DND-41 (cell line): ENCODE measurements around the gene SCOC.

ENCODE experiments used
- ATAC-seq: fragments of 200-7000 bp; cut with Tn5 transposase; 3 replicates; pipeline ENCODE4 v1.9.1; 2021; ENCODE audit warnings: low read depth; ENCODE audit not compliant: insufficient read depth
- DNase-seq: peaks from one replicate; pipeline ENCODE4 v3.0.0-alpha.2; 2020
- H2AFZ ChIP-seq: 2 replicates; pipeline ENCODE4 v1.6.0; 2012; ENCODE audit warnings: low read depth, low read length
- H3K27ac ChIP-seq: 2 replicates; pipeline ENCODE4 v1.5.1; 2012; ENCODE audit warnings: low read length, inconsistent platforms
- H3K27me3 ChIP-seq: fragments of 200-600 bp; sonication (generic); 2 replicates; pipeline ENCODE4 v1.6.0; 2012; ENCODE audit warnings: low read length, mild to moderate bottlenecking, inconsistent platforms; ENCODE audit not compliant: insufficient read depth, poor library complexity
- H3K36me3 ChIP-seq: 2 replicates; pipeline ENCODE4 v1.5.1; 2012; ENCODE audit warnings: low read length, inconsistent platforms; ENCODE audit not compliant: insufficient read depth
- H3K4me1 ChIP-seq: 2 replicates; pipeline ENCODE4 v1.5.1; 2012; ENCODE audit warnings: mild to moderate bottlenecking, low read length; ENCODE audit not compliant: insufficient read depth
- H3K4me2 ChIP-seq: 2 replicates; pipeline ENCODE4 v1.6.0; 2012; ENCODE audit warnings: mild to moderate bottlenecking, moderate library complexity, low read length, inconsistent platforms; ENCODE audit not compliant: insufficient read depth
- H3K4me3 ChIP-seq, 2 experiments: fragments of 200-600 bp in 1 of 2; shearing (Covaris generic) in 1 of 2; 2 replicates each; pipeline ENCODE4 v1.5.1; 2012 to 2016; ENCODE audit warnings: inconsistent platforms in 2 of 2, low read length in 2 of 2, mild to moderate bottlenecking in 2 of 2, low read depth in 1 of 2, moderate library complexity in 1 of 2
- H3K79me2 ChIP-seq: 2 replicates; pipeline ENCODE4 v1.6.0; 2012; ENCODE audit warnings: low read length, inconsistent platforms; ENCODE audit not compliant: insufficient read depth
- H3K9ac ChIP-seq: 2 replicates; pipeline ENCODE4 v1.6.0; 2012; ENCODE audit warnings: low read depth, mild to moderate bottlenecking, inconsistent platforms, low read length, moderate library complexity
- H3K9me3 ChIP-seq: 2 replicates; pipeline ENCODE4 v1.5.1; 2012; ENCODE audit warnings: low read length, moderate library complexity, mild to moderate bottlenecking, inconsistent platforms; ENCODE audit not compliant: insufficient read depth, severe bottlenecking
- H4K20me1 ChIP-seq: 2 replicates; pipeline ENCODE4 v1.6.0; 2012; ENCODE audit warnings: low read length; ENCODE audit not compliant: insufficient read depth
- EZH2 ChIP-seq: IDR thresholded peaks from 3 replicates; pipeline ENCODE4 v1.6.1; 2012; ENCODE audit warnings: borderline replicate concordance, low read depth, mild to moderate bottlenecking, moderate library complexity, low read length, inconsistent platforms; ENCODE audit not compliant: severe bottlenecking
- TF ChIP-seq, protein P1 (sequence below): IDR thresholded peaks from 2 replicates; pipeline ENCODE4 v1.5.1; 2012; ENCODE audit warnings: borderline replicate concordance, low read length, moderate library complexity, mild to moderate bottlenecking; ENCODE audit not compliant: poor library complexity, severe bottlenecking; ENCODE audit errors: extremely low read depth

Gene SCOC

DNA sequence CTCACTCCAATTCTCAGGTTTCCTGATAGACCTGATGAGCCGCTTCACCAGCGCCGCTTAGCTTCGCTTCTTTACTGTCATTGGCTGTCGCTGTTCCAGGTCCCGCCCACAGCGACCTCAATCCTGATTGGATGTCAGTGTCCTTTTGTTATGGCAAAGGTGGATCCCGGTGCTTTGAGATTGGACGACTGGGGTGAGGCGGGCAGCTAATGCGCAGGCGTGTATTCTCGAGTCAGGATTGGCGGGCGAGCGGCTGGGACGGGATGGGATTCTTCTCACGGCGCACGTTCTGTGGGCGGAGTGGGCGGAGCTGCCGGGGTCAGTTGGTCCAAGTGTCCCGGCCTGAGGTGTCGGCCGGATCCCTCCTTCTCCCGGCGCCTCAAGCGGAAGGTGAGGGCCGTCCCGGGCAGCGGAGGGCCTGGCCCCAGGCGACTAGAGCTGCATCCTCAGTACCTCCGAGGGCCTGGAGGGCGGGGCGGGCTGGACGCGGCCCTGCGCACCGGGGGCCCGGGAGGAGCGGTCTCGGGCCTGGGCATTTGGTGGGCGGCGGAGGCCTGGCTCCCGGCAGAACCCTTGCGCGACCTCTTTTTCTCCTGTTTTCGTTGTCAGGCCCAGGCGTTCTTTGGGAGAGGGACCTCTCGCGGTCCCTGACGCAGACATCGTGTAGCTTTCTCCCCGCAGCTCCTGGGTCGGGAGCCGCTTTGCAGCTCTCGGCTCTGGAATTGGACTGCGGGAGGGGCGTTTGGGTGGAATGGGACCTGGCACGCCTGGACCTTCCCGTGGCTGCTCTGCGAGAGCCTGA, at the start of gene SCOC:
Gene SCOC, plus strand, starts transcription at position 319 of the 802 bp plus-strand sequence. CDS start 5,525 bp downstream, outside the sequence.
- DNase-seq: peak; percentile 98
- H4K20me1 ChIP-seq: peaks cover 24% of the 10 kb centered on the region
- H3K79me2 ChIP-seq: peaks cover 49% of the 10 kb centered on the region
- H3K36me3 ChIP-seq: peaks cover 5% of the 10 kb centered on the region; the same call in 1 of the 2 replicates
- H2AFZ ChIP-seq: peak within 1 kb of the TSS; percentile 98
- peak within 1 kb of the TSS; percentile 83 for H3K9ac ChIP-seq
- peak within 1 kb of the TSS; percentile 97 for H3K4me2 ChIP-seq
- H3K4me1 ChIP-seq: peaks cover 45% of the 10 kb centered on the region
- peak within 1 kb of the TSS; percentile 80 to 97 for H3K4me3 ChIP-seq
- no peaks in the 10 kb centered on the region for H3K9me3 ChIP-seq
- ATAC-seq: peak; percentile 94
- H3K27me3 ChIP-seq: no peaks in the 10 kb centered on the region
- peak within 1 kb of the TSS; percentile 79 for H3K27ac ChIP-seq
- no peak for TF ChIP-seq EZH2
- TF ChIP-seq, protein P1, sequence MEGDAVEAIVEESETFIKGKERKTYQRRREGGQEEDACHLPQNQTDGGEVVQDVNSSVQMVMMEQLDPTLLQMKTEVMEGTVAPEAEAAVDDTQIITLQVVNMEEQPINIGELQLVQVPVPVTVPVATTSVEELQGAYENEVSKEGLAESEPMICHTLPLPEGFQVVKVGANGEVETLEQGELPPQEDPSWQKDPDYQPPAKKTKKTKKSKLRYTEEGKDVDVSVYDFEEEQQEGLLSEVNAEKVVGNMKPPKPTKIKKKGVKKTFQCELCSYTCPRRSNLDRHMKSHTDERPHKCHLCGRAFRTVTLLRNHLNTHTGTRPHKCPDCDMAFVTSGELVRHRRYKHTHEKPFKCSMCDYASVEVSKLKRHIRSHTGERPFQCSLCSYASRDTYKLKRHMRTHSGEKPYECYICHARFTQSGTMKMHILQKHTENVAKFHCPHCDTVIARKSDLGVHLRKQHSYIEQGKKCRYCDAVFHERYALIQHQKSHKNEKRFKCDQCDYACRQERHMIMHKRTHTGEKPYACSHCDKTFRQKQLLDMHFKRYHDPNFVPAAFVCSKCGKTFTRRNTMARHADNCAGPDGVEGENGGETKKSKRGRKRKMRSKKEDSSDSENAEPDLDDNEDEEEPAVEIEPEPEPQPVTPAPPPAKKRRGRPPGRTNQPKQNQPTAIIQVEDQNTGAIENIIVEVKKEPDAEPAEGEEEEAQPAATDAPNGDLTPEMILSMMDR: no peak

DNA sequence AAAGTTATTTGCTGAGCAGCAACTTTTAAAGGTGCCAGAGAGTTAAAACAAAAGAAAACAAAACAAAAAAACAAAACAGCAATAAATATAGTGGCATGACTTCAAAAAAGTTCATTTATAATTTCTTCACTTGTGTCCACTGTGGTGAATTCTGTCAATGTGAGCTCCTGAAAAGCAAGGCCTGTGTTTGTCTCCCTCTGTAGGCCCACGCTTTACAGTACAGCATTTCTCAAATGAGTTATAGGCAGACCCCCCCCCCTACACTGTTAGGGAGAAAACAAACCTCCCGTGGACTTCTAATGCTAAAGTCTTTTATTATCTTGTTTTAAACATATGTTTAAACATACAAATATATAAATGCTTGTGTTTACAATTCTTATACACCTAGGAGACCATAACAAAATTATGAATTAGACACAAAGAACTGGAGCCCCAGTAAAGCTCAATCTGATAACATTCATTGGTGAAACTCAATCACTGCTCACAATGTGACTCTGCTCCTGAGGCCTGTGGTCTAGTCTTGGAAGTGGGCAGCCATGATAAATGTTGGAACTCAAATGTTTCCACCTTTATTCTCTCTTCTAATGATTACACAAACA, 47.0 kb upstream of the SCOC start:
- Histone ChIP-seq H3K27ac (no peak overlapping the region), H3K9me3 (no peaks in the 10 kb centered on the region), H3K4me1 (no peaks in the 10 kb centered on the region), H3K27me3 (peaks cover 4% of the 10 kb centered on the region), H2AFZ (no peak overlapping the region), H3K9ac (no peak overlapping the region), H3K4me3 (no peak overlapping the region), H4K20me1 (no peaks in the 10 kb centered on the region), H3K79me2 (no peaks in the 10 kb centered on the region), H3K36me3 (no peaks in the 10 kb centered on the region), H3K4me2 (no peak overlapping the region)
- no peak for TF ChIP-seq EZH2
- TF ChIP-seq, protein P1: peak; percentile 53
- peak; percentile 65 for ATAC-seq
- DNase-seq: peak; percentile 11

DNA sequence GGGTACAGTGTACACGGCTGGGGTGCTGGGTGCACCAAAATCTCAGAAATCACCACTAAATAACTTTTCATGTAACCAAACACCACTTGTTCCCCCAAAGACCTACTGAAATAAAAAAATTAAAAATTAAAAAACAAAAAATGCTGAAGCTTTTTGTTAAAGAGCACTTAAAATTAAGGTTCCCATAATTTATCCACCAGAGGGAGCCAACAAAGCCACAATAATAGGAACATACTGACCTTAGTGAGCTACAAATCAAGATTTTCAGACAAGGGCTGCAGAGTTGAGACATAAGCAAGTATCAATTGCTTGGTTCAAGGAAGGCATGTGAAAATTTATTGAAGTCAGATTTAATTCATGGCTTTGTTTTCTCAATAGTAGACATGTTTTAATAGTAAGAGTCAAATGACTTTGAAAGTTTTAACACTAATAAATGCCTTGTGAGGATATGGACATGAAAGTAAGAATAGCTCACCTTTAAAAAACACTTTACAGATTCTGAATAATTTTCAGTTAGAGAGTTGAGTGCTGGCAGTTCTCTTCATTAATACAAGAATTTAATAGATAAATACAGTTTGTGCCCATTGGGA, 43.0 kb upstream of the SCOC start:
- H3K9ac ChIP-seq: no peak overlapping the region
- TF ChIP-seq EZH2: no peak
- TF ChIP-seq, protein P1: peak; percentile 57
- no peaks in the 10 kb centered on the region for H3K4me1 ChIP-seq
- H3K36me3 ChIP-seq: no peaks in the 10 kb centered on the region
- H3K79me2 ChIP-seq: no peaks in the 10 kb centered on the region
- ATAC-seq (peak; percentile 60; the same call in 1 of the 3 replicates), DNase-seq (no peak)
- no peak overlapping the region for H2AFZ ChIP-seq
- H3K27ac ChIP-seq: no peak overlapping the region
- H3K4me3 ChIP-seq: no peak overlapping the region
- no peaks in the 10 kb centered on the region for H3K9me3 ChIP-seq
- H4K20me1 ChIP-seq: no peaks in the 10 kb centered on the region
- peaks cover 4% of the 10 kb centered on the region for H3K27me3 ChIP-seq
- no peak overlapping the region for H3K4me2 ChIP-seq
